ENCODE results near the gene SPANXD. TPM values are rescaled to one million over a fixed set of nuclear protein-coding genes. Genes with fewer than 3 reads are reported as not detected.
"Not testable (repeated sequence)": the region's sequence is repeated elsewhere in the genome, so short reads cannot be mapped to it uniquely, and the experiment has no call there.

Gene SPANXD
- total RNA-seq = not detected in 2 replicates

DNA sequence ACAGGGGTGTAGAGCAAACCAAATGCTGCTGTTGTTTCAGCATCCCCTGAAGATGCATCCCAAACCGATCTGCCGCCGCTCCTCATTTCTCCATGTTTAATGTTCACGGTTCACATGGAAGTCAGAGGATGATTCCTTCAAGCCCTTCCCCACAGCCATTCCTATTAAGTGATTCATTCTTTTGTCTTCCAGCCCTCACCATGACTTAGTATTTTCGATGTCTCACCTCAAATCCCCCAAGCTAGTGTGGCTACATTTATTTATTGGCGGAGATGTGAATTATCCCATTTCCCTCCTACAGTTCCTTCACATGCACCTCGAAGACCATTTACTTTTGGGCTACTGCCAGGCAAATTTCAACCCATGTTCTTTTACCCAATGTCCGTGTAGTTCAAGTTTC, at the start of gene SPANXD:
Gene SPANXD, minus strand, starts transcription at position 101 of the 400 bp plus-strand sequence. CDS start 334 bp downstream, outside the sequence.
- DNase-seq (ENCODE audit: low read depth); H3K36me3 ChIP-seq (ENCODE audit: control insufficient read depth, insufficient read depth, low read length); H3K4me3 ChIP-seq (ENCODE audit: low read depth, low read length); H3K27me3 ChIP-seq (ENCODE audit: control insufficient read depth, insufficient read depth, low read length): not testable (repeated sequence)

DNA sequence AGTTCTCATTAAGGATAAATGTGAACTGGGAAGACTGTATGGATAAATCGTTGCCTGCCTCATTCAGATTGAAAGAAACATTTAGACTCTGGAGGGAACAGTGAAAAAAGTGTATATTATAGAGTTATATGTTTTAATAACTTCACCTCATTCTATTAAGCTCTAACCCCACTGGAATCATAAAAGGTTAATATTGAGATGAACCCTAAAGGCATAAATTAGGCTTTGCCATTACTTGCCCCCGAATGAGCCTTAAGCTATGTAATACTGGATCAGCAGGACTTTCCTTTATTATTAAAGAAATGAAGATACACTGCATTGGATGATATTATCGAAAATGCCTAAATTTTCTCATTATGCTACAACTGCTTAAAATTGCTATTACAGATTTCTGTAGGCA, 44.1 kb upstream of the SPANXD start:
- H3K4me3 ChIP-seq (ENCODE audit: low read depth, low read length) = no peak overlapping the region
- H3K27me3 ChIP-seq (ENCODE audit: control insufficient read depth, insufficient read depth, low read length) = no peaks in the 10 kb centered on the region
- TF ChIP-seq, protein P1, sequence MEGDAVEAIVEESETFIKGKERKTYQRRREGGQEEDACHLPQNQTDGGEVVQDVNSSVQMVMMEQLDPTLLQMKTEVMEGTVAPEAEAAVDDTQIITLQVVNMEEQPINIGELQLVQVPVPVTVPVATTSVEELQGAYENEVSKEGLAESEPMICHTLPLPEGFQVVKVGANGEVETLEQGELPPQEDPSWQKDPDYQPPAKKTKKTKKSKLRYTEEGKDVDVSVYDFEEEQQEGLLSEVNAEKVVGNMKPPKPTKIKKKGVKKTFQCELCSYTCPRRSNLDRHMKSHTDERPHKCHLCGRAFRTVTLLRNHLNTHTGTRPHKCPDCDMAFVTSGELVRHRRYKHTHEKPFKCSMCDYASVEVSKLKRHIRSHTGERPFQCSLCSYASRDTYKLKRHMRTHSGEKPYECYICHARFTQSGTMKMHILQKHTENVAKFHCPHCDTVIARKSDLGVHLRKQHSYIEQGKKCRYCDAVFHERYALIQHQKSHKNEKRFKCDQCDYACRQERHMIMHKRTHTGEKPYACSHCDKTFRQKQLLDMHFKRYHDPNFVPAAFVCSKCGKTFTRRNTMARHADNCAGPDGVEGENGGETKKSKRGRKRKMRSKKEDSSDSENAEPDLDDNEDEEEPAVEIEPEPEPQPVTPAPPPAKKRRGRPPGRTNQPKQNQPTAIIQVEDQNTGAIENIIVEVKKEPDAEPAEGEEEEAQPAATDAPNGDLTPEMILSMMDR (IDR thresholded peaks at IDR 0.05; ENCODE audit: insufficient read depth, low read length, poor library complexity, severe bottlenecking) = no peak
- no peak for DNase-seq (ENCODE audit: low read depth)
- no peaks in the 10 kb centered on the region for H3K36me3 ChIP-seq (ENCODE audit: control insufficient read depth, insufficient read depth, low read length)

DNA sequence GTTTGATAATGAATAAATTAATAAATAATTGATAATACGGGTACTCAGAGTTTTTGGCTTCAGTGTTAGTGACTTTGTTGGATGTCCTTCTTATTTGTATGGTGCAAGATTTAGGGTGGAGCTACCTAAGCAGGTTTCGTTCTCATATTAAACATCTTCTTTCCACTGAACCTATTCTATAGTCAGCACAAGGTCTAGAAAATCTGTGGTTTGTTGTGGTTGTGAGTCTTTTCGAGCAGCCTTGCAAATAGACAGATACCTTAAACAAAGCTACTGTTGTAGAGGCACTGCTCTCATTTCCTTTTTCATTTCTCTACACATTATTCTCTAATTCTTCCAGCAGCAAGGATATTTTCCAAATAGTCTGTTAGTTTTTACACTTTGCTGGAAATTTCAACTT, 38.1 kb upstream of the SPANXD start:
- TF ChIP-seq, protein P1 (IDR thresholded peaks at IDR 0.05; ENCODE audit: insufficient read depth, low read length, poor library complexity, severe bottlenecking) = no peak
- no peak for DNase-seq (ENCODE audit: low read depth)
- Histone ChIP-seq H3K4me3 (ENCODE audit: low read depth, low read length) (no peak overlapping the region), H3K36me3 (ENCODE audit: control insufficient read depth, insufficient read depth, low read length) (no peaks in the 10 kb centered on the region), H3K27me3 (ENCODE audit: control insufficient read depth, insufficient read depth, low read length) (no peaks in the 10 kb centered on the region)

DNA sequence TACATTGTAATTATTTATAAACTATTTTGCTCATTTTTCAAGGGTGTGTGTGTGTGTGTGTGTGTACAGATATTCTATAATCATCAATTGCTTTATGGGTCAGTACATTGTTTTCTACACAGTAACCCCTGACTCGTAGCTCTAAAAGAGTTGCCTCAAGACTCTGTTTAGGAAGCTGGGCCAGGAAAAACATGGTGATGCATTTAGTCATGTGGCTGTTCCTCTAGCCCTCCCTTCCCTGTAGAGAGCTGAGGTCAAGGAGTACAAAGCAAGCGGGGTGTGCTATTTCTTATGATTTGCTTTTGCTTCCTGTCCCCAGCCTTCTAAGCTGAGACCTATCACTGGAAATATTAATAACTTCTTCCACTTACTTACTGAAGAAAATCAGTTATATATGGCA, 34.8 kb upstream of the SPANXD start:
- TF ChIP-seq, protein P1 (IDR thresholded peaks at IDR 0.05; ENCODE audit: insufficient read depth, low read length, poor library complexity, severe bottlenecking) = no peak
- Histone ChIP-seq H3K4me3 (ENCODE audit: low read depth, low read length) (no peak overlapping the region), H3K36me3 (ENCODE audit: control insufficient read depth, insufficient read depth, low read length) (no peaks in the 10 kb centered on the region), H3K27me3 (ENCODE audit: control insufficient read depth, insufficient read depth, low read length) (no peaks in the 10 kb centered on the region)
- no peak for DNase-seq (ENCODE audit: low read depth)

GRCh38 chrX:141732031-141732430, 33.5 kb upstream of the SPANXD start:
- no peaks in the 10 kb centered on the region for H3K36me3 ChIP-seq (ENCODE audit: control insufficient read depth, insufficient read depth, low read length)

GRCh38 chrX:141724186-141724585, 25.6 kb upstream of the SPANXD start:
- Histone ChIP-seq H3K4me3 (ENCODE audit: low read depth, low read length) (no peak overlapping the region), H3K36me3 (ENCODE audit: control insufficient read depth, insufficient read depth, low read length) (no peaks in the 10 kb centered on the region), H3K27me3 (ENCODE audit: control insufficient read depth, insufficient read depth, low read length) (no peaks in the 10 kb centered on the region)
- DNase-seq (ENCODE audit: low read depth) = no peak
- TF ChIP-seq, protein P1 (IDR thresholded peaks at IDR 0.05; ENCODE audit: insufficient read depth, low read length, poor library complexity, severe bottlenecking) = no peak

More at GRCh38 chrX:141732031-141732430, 33.5 kb upstream of the SPANXD start:
- Histone ChIP-seq H3K4me3 (ENCODE audit: low read depth, low read length) (no peak overlapping the region), H3K27me3 (ENCODE audit: control insufficient read depth, insufficient read depth, low read length) (no peaks in the 10 kb centered on the region)
- DNase-seq (ENCODE audit: low read depth) = no peak
- TF ChIP-seq, protein P1 (IDR thresholded peaks at IDR 0.05; ENCODE audit: insufficient read depth, low read length, poor library complexity, severe bottlenecking) = no peak

Data from kidney epithelial cell (primary cell).